Measurements from ENCODE around the gene SPARC.

SPARC gene

DNA sequence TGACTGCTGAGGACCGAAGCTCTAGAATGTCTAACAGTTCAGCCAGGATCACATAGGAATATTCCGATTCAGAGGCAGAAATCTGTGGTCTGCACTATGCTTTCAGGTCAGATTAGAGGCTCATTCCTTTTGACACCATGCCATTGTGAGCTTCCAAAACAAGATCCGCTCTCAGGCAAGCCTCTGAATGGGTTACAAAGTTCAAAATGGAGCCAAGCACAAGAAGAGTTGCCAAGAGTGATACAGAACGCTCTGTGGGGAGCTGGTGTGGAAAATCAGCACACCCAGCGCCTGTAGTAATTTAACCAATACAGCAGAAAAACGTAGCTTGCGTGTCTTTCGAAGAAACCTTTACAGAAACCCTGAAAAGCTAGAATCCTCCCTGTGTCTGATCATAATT, 62.2 kb downstream of the SPARC start:
- no peak for DNase-seq (ENCODE audit: low read depth)

GRCh38 chr5:151622367-151623088, 64.2 kb downstream of the SPARC start:
- no peak for DNase-seq (ENCODE audit: low read depth)

DNA sequence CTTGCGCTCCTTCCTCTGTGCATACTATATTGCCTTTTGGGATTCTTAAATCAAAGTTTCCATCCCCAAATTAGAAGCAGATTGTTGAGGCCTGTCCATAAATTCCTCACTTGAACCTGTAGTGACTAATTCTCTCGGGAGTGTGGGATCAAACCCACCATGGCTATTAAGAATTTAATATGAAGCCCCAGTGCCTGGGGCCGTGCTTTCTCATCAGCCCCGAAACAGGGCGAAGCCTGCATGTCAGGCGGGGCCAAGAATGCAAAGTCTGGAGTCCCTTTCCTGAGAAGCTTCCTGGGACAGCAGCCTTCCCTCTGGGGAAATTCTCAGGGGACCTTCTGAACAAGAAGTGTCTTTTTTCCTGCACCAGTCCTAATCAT, 66.3 kb downstream of the SPARC start:
- no peak for DNase-seq (ENCODE audit: low read depth)

- no peak for DNase-seq (ENCODE audit: low read depth)
These were observed 66.8 kb downstream of the SPARC start for GRCh38 chr5:151619812-151620460.

DNA sequence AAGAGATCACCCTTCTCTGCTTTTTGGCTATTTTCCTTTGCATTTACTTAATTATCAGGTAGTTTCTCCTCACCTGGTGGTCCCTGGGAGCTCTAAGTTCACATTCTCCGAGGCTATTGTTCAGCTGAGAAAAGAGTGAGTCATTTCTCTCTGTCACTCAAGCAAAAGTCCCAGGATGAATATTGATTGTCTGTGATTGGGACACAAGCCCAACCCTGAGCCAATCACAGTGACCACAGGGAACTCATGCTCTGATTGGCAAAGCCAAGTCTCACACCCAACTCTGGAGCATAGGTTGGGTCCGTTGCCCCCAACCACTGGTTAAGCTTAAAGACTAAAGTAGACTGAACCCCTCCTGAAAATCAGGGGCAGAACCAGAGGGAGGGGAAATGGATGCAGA, 67.8 kb downstream of the SPARC start:
- no peak for DNase-seq (ENCODE audit: low read depth)

GRCh38 chr5:151617841-151618710, 68.6 kb downstream of the SPARC start:
- no peak for DNase-seq (ENCODE audit: low read depth)

- no peak for DNase-seq (ENCODE audit: low read depth)
These were observed 69.3 kb downstream of the SPARC start for GRCh38 chr5:151617383-151617840.

DNA sequence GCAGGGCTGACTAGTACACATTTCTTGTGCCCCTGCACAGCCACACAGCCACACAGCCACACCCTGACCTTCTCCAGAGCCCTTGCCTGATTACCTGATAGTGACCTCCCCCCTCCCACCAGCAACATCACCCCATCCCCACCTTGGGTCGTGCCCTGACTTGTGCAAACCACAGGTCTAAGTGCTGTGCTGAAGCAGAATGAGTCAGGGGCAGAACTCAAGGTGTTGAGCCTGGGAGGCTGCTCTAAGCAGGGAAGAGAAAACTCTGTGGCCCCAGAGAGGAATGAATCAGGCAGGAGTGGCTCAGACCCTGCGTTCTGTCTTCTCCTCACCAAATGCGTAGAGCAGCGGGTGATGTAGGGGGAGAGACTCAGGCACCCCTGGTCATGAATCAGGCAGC, 71.3 kb downstream of the SPARC start:
- peak; percentile 9 for DNase-seq (ENCODE audit: low read depth)

DNA sequence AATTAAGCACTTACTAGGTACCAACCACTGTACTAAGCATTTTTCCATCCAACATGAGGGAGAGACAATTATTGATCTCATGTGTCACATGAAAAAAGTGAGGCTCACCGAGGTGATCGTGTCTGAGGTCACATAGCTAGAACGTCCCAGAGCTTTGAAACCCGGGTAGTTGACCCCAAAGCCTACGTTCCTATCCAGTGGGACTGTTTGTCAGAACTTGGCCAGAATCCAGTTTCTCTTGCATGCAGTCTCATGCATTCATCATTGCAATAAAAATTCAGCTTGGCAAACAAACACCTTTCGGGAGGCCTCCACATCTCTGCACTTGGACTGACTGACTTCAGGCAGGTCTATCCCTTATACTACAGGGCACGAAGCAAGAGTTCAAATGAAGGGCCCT, 72.2 kb downstream of the SPARC start:
- DNase-seq (ENCODE audit: low read depth), result no peak

DNA sequence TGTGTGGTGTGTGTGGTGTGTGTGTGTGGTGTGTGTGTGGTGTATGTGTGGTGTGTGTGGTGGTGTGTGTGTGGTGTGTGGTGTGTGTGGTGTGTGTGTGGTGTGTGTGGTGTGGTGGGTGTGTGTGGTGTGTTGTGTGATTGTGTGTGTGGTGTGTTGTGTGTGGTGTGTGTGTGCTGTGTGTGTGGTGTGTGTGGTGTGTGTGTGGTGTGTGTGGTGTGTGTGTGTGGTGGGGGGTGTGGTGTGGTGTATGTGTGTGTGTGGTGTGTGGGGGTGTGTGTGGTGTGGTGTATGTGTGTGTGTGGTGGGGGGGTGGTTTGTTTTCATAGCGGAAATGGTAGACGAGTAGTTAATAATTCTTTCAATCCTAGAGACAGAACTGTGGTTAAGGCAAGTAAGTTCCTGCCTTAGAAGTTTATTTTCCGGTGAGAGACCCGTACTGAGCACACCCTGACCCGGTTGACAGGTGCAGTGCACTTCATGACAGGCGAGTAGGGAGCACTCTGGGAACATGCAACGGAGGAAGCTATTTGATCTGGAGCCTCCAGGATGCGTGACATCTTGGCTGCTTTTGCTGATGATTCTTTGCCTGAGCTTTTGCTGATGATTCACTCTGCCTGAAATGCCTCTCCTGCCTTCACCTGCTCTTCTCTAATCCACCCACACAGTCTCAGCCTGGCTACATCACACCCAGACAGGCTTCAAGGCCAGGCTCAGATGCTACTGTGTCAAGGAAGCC, 73.9 kb downstream of the SPARC start:
- peak; percentile 40 for DNase-seq (ENCODE audit: low read depth)

DNA sequence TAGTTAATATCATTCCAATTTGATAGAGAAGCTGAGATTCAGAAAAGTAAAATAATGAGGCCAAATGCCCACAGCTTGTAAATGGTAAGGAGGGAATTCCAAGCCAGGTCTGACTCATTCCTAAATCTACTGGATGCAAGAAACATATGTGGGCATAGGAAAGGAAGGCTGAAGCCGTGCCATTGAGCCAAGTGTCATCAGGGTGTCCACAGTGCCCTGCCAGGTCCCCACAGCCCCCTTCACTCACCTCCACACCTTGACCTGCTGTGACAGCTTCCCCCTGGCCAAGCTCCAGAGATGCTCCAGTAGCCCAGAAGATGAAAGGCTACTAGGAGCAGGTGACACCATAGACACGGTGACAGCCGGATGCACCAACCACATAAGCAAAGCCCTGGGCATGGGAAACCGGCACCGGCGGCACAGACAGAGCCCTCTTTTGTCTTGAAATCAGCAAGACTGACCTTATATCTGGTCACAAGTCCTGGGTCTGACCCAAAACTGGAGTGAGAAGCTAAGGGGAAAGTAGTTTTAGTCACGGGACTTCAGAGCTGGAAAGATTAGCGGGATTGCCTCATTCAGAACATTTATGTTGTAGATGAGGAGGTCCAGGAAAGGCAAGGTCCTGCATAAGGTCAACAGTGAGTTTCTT, 75.5 kb downstream of the SPARC start:
- no peak for DNase-seq (ENCODE audit: low read depth)
